ENCODE results near the gene FKBP1A. TPM values are rescaled to one million over a fixed set of nuclear protein-coding genes. Genes with fewer than 3 reads are reported as not detected.
A peak's percentile ranks its signal among the peaks of the same experiment; 100 is the strongest.

Gene FKBP1A
- total RNA-seq, 5 donors from 2014 or later (not counting 1 experiment from before 2014, with no cell fraction given), result 76.7 to 90.4 (median 79.9) TPM

GRCh38 chr20:1436263-1436662 is 43.4 kb upstream of the FKBP1A start:
- H3K4me3 Mint-ChIP-seq, result no peak overlapping the region
- DNase-seq, result no peak

GRCh38 chr20:1435337-1435699 is 42.5 kb upstream of the FKBP1A start:
- H3K4me1 Mint-ChIP-seq, result peaks cover 28 to 36% (median 35%) of the 10 kb centered on the region in 3 donors
- Histone ChIP-seq H3K36me3 (ENCODE audit: control insufficient read depth in 2 of 2, extremely low read depth in 1 of 2, insufficient read depth in 1 of 2, low read length in 1 of 2) (peaks cover 0 to 3% of the 10 kb centered on the region in 2 donors), H3K4me3 (ENCODE audit: control insufficient read depth in 1 of 2, extremely low read depth in 1 of 2, low read length in 1 of 2) (no peak overlapping the region), H3K27ac (ENCODE audit: low read length) (no peak overlapping the region), H3K4me1 (ENCODE audit: control insufficient read depth in 1 of 2, extremely low read depth in 1 of 2, insufficient read depth in 2 of 2, low read length in 2 of 2) (peaks cover 9 to 13% of the 10 kb centered on the region in 2 experiments), H3K9me3 (no peaks in the 10 kb centered on the region), H3K27me3 (replicated peaks in 1 of 2; ENCODE audit: control insufficient read depth in 2 of 2, extremely low read depth in 1 of 2, insufficient read depth in 2 of 2, low read length in 1 of 2) (no peaks in the 10 kb centered on the region)
- H3K36me3 Mint-ChIP-seq, result peaks cover 4% of the 10 kb centered on the region
- H3K4me3 Mint-ChIP-seq, result peak overlapping the region in 1 of 3 donors; percentile 19
- H3K27ac Mint-ChIP-seq, result no peak overlapping the region
- no peak for ATAC-seq (replicated peaks in 1 of 4)
- DNase-seq, result no peak
- CTCF ChIA-PET, result interaction anchor here (0.6 to 1.6 kb wide), 5 partner anchors 43 to 633 kb away, joined by 3 to 6 read pairs (median 4); no protein-coding TSS in a partner anchor
- no peaks in the 10 kb centered on the region for H3K9me3 Mint-ChIP-seq
- POLR2A ChIA-PET, result interaction anchor here (0.6 to 0.7 kb wide), 3 partner anchors 51 to 109 kb away, joined by 4 to 7 read pairs (median 5); no protein-coding TSS in a partner anchor
- H3K27me3 Mint-ChIP-seq, result no peaks in the 10 kb centered on the region

More at GRCh38 chr20:1436263-1436662, 43.4 kb upstream of the FKBP1A start:
- Mint-ChIP-seq H3K9me3 (no peaks in the 10 kb centered on the region), H3K27me3 (no peaks in the 10 kb centered on the region), H3K36me3 (peaks cover 4% of the 10 kb centered on the region), H3K4me1 (peaks cover 37 to 44% (median 42%) of the 10 kb centered on the region in 3 donors), H3K27ac (no peak overlapping the region)
- ATAC-seq (replicated peaks in 1 of 4), result no peak
- ChIA-PET POLR2A (no interaction called here), CTCF (no interaction called here)
- peaks cover 0 to 3% of the 10 kb centered on the region in 2 donors for H3K36me3 ChIP-seq (ENCODE audit: control insufficient read depth in 2 of 2, extremely low read depth in 1 of 2, insufficient read depth in 1 of 2, low read length in 1 of 2)
- H3K4me3 ChIP-seq (ENCODE audit: control insufficient read depth in 1 of 2, extremely low read depth in 1 of 2, low read length in 1 of 2), result no peak overlapping the region
- H3K27me3 ChIP-seq (replicated peaks in 1 of 2; ENCODE audit: control insufficient read depth in 2 of 2, extremely low read depth in 1 of 2, insufficient read depth in 2 of 2, low read length in 1 of 2), result no peaks in the 10 kb centered on the region
- H3K27ac ChIP-seq (ENCODE audit: low read length), result no peak overlapping the region
- no peaks in the 10 kb centered on the region for H3K9me3 ChIP-seq
- H3K4me1 ChIP-seq (ENCODE audit: control insufficient read depth in 1 of 2, extremely low read depth in 1 of 2, insufficient read depth in 2 of 2, low read length in 2 of 2), result peaks cover 9 to 21% of the 10 kb centered on the region in 2 experiments
- 91% methylated on average over 4 of the region's 8 CpGs for WGBS (ENCODE audit: insufficient coverage)

GRCh38 chr20:1434571-1435336 is 41.9 kb upstream of the FKBP1A start:
- H3K36me3 Mint-ChIP-seq, result peaks cover 4% of the 10 kb centered on the region
- no peaks in the 10 kb centered on the region for H3K9me3 Mint-ChIP-seq
- H3K9me3 ChIP-seq, result no peaks in the 10 kb centered on the region
- no peaks in the 10 kb centered on the region for H3K27me3 ChIP-seq (replicated peaks in 1 of 2; ENCODE audit: control insufficient read depth in 2 of 2, extremely low read depth in 1 of 2, insufficient read depth in 2 of 2, low read length in 1 of 2)
- no peak overlapping the region for H3K27ac ChIP-seq (ENCODE audit: low read length)
- H3K36me3 ChIP-seq (ENCODE audit: control insufficient read depth in 2 of 2, extremely low read depth in 1 of 2, insufficient read depth in 1 of 2, low read length in 1 of 2), result peaks cover 0 to under 1% of the 10 kb centered on the region in 2 donors
- POLR2A ChIA-PET, result interaction anchor here (0.6 to 0.7 kb wide), 4 partner anchors 51 to 225 kb away, joined by 3 to 7 read pairs (median 4); no protein-coding TSS in a partner anchor
- ATAC-seq (replicated peaks in 1 of 4) (peak; percentile 63 to 89 (median 88)), DNase-seq (peak in 31 of 35 experiments; percentile 14 to 78 (median 37))
- no peaks in the 10 kb centered on the region for H3K27me3 Mint-ChIP-seq
- H3K4me1 Mint-ChIP-seq, result peaks cover 24 to 34% (median 33%) of the 10 kb centered on the region in 3 donors
- CTCF ChIA-PET, result interaction anchor here (0.6 to 1.6 kb wide), 4 partner anchors 43 to 632 kb away, joined by 3 to 4 read pairs (median 4); no protein-coding TSS in a partner anchor
- H3K4me3 ChIP-seq (ENCODE audit: control insufficient read depth in 1 of 2, extremely low read depth in 1 of 2, low read length in 1 of 2), result no peak overlapping the region
- no peak overlapping the region for H3K27ac Mint-ChIP-seq
- peak overlapping the region in 1 of 3 donors; percentile 19 for H3K4me3 Mint-ChIP-seq
- H3K4me1 ChIP-seq (ENCODE audit: control insufficient read depth in 1 of 2, extremely low read depth in 1 of 2, insufficient read depth in 2 of 2, low read length in 2 of 2), result peaks cover 9 to 13% of the 10 kb centered on the region in 2 experiments
- WGBS (ENCODE audit: insufficient coverage), result 0% methylated on average over 1 of the region's 2 CpGs

- ChIA-PET CTCF (no interaction called here), POLR2A (no interaction called here)
- ATAC-seq (replicated peaks in 1 of 4), result no peak
- no peak for DNase-seq
- peaks cover 9 to 10% of the 10 kb centered on the region in 2 experiments for H3K4me1 ChIP-seq (ENCODE audit: control insufficient read depth in 1 of 2, extremely low read depth in 1 of 2, insufficient read depth in 2 of 2, low read length in 2 of 2)
- H3K36me3 ChIP-seq (ENCODE audit: control insufficient read depth in 2 of 2, extremely low read depth in 1 of 2, insufficient read depth in 1 of 2, low read length in 1 of 2), result no peaks in the 10 kb centered on the region
- no peaks in the 10 kb centered on the region for H3K9me3 Mint-ChIP-seq
- peaks cover 0 to 7% of the 10 kb centered on the region in 2 experiments for H3K27me3 ChIP-seq (replicated peaks in 1 of 2; ENCODE audit: control insufficient read depth in 2 of 2, extremely low read depth in 1 of 2, insufficient read depth in 2 of 2, low read length in 1 of 2)
- no CpG with 5 or more reads among the region's 1 CpG for WGBS (ENCODE audit: insufficient coverage)
- H3K9me3 ChIP-seq, result no peaks in the 10 kb centered on the region
- peaks cover 0 to 3% of the 10 kb centered on the region in 2 donors for H3K27me3 Mint-ChIP-seq
- peaks cover 4% of the 10 kb centered on the region for H3K36me3 Mint-ChIP-seq
- H3K4me3 ChIP-seq (ENCODE audit: control insufficient read depth in 1 of 2, extremely low read depth in 1 of 2, low read length in 1 of 2), result no peak overlapping the region
- no peak overlapping the region for H3K4me3 Mint-ChIP-seq
- no peak overlapping the region for H3K27ac ChIP-seq (ENCODE audit: low read length)
- H3K4me1 Mint-ChIP-seq, result peaks cover 28 to 35% (median 31%) of the 10 kb centered on the region in 3 donors
- H3K27ac Mint-ChIP-seq, result no peak overlapping the region
These were observed 38.3 kb upstream of the FKBP1A start for GRCh38 chr20:1431158-1431557.

- peaks cover 4% of the 10 kb centered on the region for H3K36me3 Mint-ChIP-seq
- CTCF ChIA-PET, result no interaction called here
- no CpG with 5 or more reads among the region's 1 CpG for WGBS (ENCODE audit: insufficient coverage)
These were observed 37.2 kb upstream of the FKBP1A start for GRCh38 chr20:1430004-1430451.

GRCh38 chr20:1429143-1429728 is 36.4 kb upstream of the FKBP1A start:
- Histone ChIP-seq H3K36me3 (ENCODE audit: control insufficient read depth in 2 of 2, extremely low read depth in 1 of 2, insufficient read depth in 1 of 2, low read length in 1 of 2) (no peaks in the 10 kb centered on the region), H3K27ac (ENCODE audit: low read length) (no peak overlapping the region), H3K4me3 (ENCODE audit: control insufficient read depth in 1 of 2, extremely low read depth in 1 of 2, low read length in 1 of 2) (no peak overlapping the region), H3K4me1 (ENCODE audit: control insufficient read depth in 1 of 2, extremely low read depth in 1 of 2, insufficient read depth in 2 of 2, low read length in 2 of 2) (no peaks in the 10 kb centered on the region), H3K9me3 (no peaks in the 10 kb centered on the region), H3K27me3 (replicated peaks in 1 of 2; ENCODE audit: control insufficient read depth in 2 of 2, extremely low read depth in 1 of 2, insufficient read depth in 2 of 2, low read length in 1 of 2) (peaks cover 0 to 7% of the 10 kb centered on the region in 2 experiments)
- Mint-ChIP-seq H3K27ac (no peak overlapping the region), H3K4me1 (peaks cover 11 to 19% (median 17%) of the 10 kb centered on the region in 3 donors), H3K4me3 (no peak overlapping the region), H3K27me3 (peaks cover 0 to 3% of the 10 kb centered on the region in 2 donors), H3K36me3 (peaks cover 4% of the 10 kb centered on the region), H3K9me3 (no peaks in the 10 kb centered on the region)
- ChIA-PET CTCF (no interaction called here), POLR2A (no interaction called here)
- DNase-seq, result no peak
- ATAC-seq (replicated peaks in 1 of 4), result no peak
- WGBS (ENCODE audit: insufficient coverage), result 100% methylated on average over 1 of the region's 4 CpGs

More at GRCh38 chr20:1430004-1430451, 37.2 kb upstream of the FKBP1A start:
- peaks cover 0 to 3% of the 10 kb centered on the region in 2 donors for H3K27me3 Mint-ChIP-seq
- POLR2A ChIA-PET, result no interaction called here
- Histone ChIP-seq H3K27ac (ENCODE audit: low read length) (no peak overlapping the region), H3K4me3 (ENCODE audit: control insufficient read depth in 1 of 2, extremely low read depth in 1 of 2, low read length in 1 of 2) (no peak overlapping the region), H3K36me3 (ENCODE audit: control insufficient read depth in 2 of 2, extremely low read depth in 1 of 2, insufficient read depth in 1 of 2, low read length in 1 of 2) (no peaks in the 10 kb centered on the region), H3K4me1 (ENCODE audit: control insufficient read depth in 1 of 2, extremely low read depth in 1 of 2, insufficient read depth in 2 of 2, low read length in 2 of 2) (peaks cover 5 to 6% of the 10 kb centered on the region in 2 experiments), H3K27me3 (replicated peaks in 1 of 2; ENCODE audit: control insufficient read depth in 2 of 2, extremely low read depth in 1 of 2, insufficient read depth in 2 of 2, low read length in 1 of 2) (peaks cover 0 to 7% of the 10 kb centered on the region in 2 experiments), H3K9me3 (no peaks in the 10 kb centered on the region)
- no peak for DNase-seq
- no peak overlapping the region for H3K4me3 Mint-ChIP-seq
- no peak for ATAC-seq (replicated peaks in 1 of 4)
- H3K27ac Mint-ChIP-seq, result no peak overlapping the region
- no peaks in the 10 kb centered on the region for H3K9me3 Mint-ChIP-seq
- H3K4me1 Mint-ChIP-seq, result peaks cover 18 to 27% (median 23%) of the 10 kb centered on the region in 3 donors
